Ovary (tissue), 3 donors: ENCODE results near the gene LRRC37A3.
"Not testable (repeated sequence)": the region's sequence is repeated elsewhere in the genome, so short reads cannot be mapped to it uniquely, and the experiment has no call there.

Source experiments
- EP300 ChIP-seq: sonication (generic); formaldehyde crosslinking; IDR thresholded peaks from one replicate; pipeline ENCODE4 v1.6.1; 2017; ENCODE audit warnings: antibody characterized with exemption
- POLR2A ChIP-seq: fragments of 450-650 bp; IDR thresholded peaks from one replicate; pipeline ENCODE4 v1.6.1; 2017; ENCODE audit warnings: antibody characterized with exemption, mild to moderate bottlenecking, moderate library complexity
- TF ChIP-seq, protein P1 (sequence below), 3 donors: fragments of 450-650 bp in 2 of 3; fragments of 200-600 bp in 1 of 3; IDR thresholded peaks; one replicate each; pipeline versions ENCODE4 v1.5.1 to v1.8.0; 2016 to 2022; ENCODE audit warnings: antibody characterized with exemption in 3 of 3, mild to moderate bottlenecking in 1 of 3
- donor health status: DM: no; HTN: no; CAD: no.

DNA sequence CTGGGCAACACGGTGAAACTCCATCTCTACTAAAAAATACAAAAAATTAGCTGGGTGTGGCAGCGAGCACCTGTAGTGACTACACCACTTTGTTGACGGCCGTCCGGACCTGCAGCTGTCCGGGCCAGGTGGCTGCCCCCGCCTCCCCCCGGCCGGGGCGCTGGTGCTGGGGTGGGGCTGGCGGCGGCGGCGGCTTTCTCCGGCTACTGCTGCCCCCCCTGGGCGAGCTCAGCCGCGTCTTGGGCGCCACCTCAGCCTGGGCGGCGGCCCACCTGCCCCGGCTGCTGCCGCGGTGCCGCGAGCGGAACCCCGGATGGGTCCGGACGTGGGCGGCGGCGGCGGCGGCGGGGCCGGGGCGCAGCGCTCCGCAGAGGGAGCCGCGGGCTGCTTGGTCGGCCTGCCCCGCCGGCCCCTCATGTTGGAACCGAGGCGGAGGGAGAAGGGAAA lies 413 bp downstream of the LRRC37A3 start:
- TF ChIP-seq, protein P1, sequence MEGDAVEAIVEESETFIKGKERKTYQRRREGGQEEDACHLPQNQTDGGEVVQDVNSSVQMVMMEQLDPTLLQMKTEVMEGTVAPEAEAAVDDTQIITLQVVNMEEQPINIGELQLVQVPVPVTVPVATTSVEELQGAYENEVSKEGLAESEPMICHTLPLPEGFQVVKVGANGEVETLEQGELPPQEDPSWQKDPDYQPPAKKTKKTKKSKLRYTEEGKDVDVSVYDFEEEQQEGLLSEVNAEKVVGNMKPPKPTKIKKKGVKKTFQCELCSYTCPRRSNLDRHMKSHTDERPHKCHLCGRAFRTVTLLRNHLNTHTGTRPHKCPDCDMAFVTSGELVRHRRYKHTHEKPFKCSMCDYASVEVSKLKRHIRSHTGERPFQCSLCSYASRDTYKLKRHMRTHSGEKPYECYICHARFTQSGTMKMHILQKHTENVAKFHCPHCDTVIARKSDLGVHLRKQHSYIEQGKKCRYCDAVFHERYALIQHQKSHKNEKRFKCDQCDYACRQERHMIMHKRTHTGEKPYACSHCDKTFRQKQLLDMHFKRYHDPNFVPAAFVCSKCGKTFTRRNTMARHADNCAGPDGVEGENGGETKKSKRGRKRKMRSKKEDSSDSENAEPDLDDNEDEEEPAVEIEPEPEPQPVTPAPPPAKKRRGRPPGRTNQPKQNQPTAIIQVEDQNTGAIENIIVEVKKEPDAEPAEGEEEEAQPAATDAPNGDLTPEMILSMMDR (IDR thresholded peaks at IDR 0.05), result not testable (repeated sequence)
- TF ChIP-seq EP300, POLR2A: not testable (repeated sequence)
